HG03095 (cell line): ENCODE measurements around the gene TBK1.
"Not testable (repeated sequence)": the region's sequence is repeated elsewhere in the genome, so short reads cannot be mapped to it uniquely, and the experiment has no call there.

Experiments used
- ATAC-seq: cut with Tn5 transposase; IDR thresholded peaks from one replicate; pipeline ENCODE4 v1.9.1; 2021; ENCODE audit warnings: moderate library complexity; ENCODE audit not compliant: unreplicated experiment

TBK1 gene

GRCh38 chr12:64538121-64538520, 86.2 kb downstream of the TBK1 start:
- ATAC-seq = no peak

- not testable (repeated sequence) for ATAC-seq
Observed at GRCh38 chr12:64542409-64543047, 90.6 kb downstream of the TBK1 start.

GRCh38 chr12:64544371-64545080, 92.6 kb downstream of the TBK1 start:
- ATAC-seq = no peak

GRCh38 chr12:64545081-64545382, 93.1 kb downstream of the TBK1 start:
- no peak for ATAC-seq

GRCh38 chr12:64549108-64549507, 97.2 kb downstream of the TBK1 start:
- no peak for ATAC-seq

- ATAC-seq = no peak
Observed at GRCh38 chr12:64550755-64551154, 98.8 kb downstream of the TBK1 start.

GRCh38 chr12:64551676-64552075, 99.8 kb downstream of the TBK1 start:
- ATAC-seq = no peak
